ENCODE results near the gene SH2D1B.
"Not testable (repeated sequence)": the region's sequence is repeated elsewhere in the genome, so short reads cannot be mapped to it uniquely, and the experiment has no call there.

SH2D1B gene

DNA sequence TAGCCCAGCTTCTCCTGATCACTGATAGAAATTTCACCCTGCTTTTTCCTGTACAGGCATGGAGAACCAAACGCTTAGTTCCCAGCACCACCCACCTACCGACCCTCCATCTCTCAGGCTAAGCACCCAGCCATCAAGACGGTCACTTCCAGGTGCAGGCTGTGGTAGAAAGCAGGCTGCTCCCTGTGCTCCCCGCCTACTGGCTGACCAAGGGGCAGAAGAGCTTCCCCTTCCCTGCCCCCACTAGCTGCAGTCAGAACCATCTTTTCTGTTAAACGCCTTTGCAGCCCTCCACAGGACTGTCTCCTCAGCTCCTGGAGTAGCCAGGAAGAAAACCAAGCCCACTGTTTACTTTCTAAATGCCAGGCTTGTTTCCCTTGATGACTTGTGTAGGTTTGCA lies 58.2 kb downstream of the SH2D1B start:
- Mint-ChIP-seq H3K27ac (peak overlapping the region in 2 of 3 experiments; percentile 2 to 14), H3K27me3 (ENCODE audit: low read depth) (no peaks in the 10 kb centered on the region), H3K36me3 (ENCODE audit: low read depth) (peaks cover 18% of the 10 kb centered on the region), H3K4me3 (no peak overlapping the region), H3K9me3 (no peaks in the 10 kb centered on the region), H3K4me1 (peaks cover 18% of the 10 kb centered on the region)
- TF ChIP-seq, protein P1, sequence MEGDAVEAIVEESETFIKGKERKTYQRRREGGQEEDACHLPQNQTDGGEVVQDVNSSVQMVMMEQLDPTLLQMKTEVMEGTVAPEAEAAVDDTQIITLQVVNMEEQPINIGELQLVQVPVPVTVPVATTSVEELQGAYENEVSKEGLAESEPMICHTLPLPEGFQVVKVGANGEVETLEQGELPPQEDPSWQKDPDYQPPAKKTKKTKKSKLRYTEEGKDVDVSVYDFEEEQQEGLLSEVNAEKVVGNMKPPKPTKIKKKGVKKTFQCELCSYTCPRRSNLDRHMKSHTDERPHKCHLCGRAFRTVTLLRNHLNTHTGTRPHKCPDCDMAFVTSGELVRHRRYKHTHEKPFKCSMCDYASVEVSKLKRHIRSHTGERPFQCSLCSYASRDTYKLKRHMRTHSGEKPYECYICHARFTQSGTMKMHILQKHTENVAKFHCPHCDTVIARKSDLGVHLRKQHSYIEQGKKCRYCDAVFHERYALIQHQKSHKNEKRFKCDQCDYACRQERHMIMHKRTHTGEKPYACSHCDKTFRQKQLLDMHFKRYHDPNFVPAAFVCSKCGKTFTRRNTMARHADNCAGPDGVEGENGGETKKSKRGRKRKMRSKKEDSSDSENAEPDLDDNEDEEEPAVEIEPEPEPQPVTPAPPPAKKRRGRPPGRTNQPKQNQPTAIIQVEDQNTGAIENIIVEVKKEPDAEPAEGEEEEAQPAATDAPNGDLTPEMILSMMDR (IDR thresholded peaks at IDR 0.05; ENCODE audit: unreplicated experiment in 3 of 3), result no peak

DNA sequence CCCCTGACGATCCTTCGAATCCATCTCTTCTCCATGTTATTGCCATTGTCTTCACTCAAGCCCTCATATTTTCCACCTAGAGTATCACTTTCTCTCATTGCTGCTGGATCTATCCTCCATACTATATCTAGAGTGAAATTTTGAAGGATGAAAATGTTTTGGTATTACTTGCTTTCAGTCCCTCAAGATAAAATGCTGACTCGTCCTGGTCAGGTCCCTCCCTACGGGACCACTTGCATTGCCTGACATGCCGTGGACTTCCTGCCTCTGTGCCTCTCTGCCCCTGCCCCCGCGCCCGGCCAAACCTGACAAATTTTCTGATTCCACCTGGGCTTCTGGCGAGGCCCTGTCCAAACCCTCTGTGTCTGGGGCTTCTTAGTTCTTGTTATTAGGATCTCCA lies 58.9 kb downstream of the SH2D1B start:
- peaks cover 18% of the 10 kb centered on the region for H3K4me1 Mint-ChIP-seq
- H3K4me3 Mint-ChIP-seq, result no peak overlapping the region
- TF ChIP-seq, protein P1 (IDR thresholded peaks at IDR 0.05; ENCODE audit: unreplicated experiment in 3 of 3), result no peak
- H3K9me3 Mint-ChIP-seq, result no peaks in the 10 kb centered on the region
- no peaks in the 10 kb centered on the region for H3K27me3 Mint-ChIP-seq (ENCODE audit: low read depth)
- peak overlapping the region; percentile 2 to 24 (median 14) for H3K27ac Mint-ChIP-seq
- H3K36me3 Mint-ChIP-seq (ENCODE audit: low read depth), result peaks cover 18% of the 10 kb centered on the region

DNA sequence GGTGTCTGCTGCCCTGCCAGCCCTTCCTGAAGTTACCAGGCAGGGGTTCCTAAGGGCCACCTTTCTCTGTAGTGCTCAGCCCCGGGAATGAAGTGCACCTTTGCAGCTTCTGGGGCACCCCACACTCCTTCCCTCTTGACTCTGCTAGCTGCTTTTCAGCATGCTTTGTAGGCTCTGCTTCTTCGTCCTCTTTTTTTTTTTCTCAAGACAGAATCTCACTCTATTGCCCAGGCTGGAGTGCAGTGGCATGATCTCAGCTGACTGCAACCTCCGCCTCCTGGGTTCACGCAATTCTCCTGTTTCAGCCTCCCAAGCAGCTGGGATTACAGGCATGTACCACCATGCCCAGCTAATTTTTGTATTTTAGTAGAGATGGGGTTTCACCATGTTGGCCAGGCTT lies 60.1 kb downstream of the SH2D1B start:
- Mint-ChIP-seq H3K27ac (peak overlapping the region; percentile 11 to 37 (median 21)), H3K36me3 (ENCODE audit: low read depth) (peaks cover 16% of the 10 kb centered on the region), H3K4me1 (peaks cover 18% of the 10 kb centered on the region)
- not testable (repeated sequence) for H3K4me3 Mint-ChIP-seq; H3K9me3 Mint-ChIP-seq; H3K27me3 Mint-ChIP-seq (ENCODE audit: low read depth)

DNA sequence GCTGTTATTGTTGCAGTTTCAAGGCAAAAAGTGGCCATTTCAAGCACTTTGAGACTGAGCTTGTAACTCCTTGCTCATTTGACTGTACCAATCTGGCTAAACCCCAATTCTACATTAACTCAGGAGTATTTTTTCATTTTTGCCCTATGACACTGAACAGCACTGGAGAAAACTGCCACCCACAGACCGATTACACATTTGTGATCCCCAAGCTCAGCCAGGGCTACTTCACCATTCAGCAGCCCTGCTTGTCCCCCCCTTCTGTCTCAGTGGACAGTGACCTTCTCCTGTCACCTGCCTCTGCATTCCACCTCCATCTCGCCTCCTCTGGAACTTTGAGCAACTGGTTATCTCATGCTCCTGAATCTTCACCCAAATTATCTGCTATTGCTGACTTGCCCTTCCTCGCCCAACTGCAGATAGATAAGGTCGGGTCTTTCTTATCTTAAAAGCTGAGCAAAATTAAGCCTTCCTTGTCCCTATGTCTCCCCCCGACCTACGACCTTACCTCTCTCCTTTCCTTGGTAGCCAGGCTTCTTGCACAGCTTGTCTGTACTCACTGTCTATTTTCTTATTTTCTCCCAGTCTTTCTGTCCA lies 60.6 kb downstream of the SH2D1B start:
- Mint-ChIP-seq H3K27ac (peak overlapping the region; percentile 11 to 37 (median 21)), H3K4me3 (no peak overlapping the region), H3K4me1 (peaks cover 18% of the 10 kb centered on the region), H3K27me3 (ENCODE audit: low read depth) (no peaks in the 10 kb centered on the region), H3K36me3 (ENCODE audit: low read depth) (peaks cover 19% of the 10 kb centered on the region), H3K9me3 (no peaks in the 10 kb centered on the region)
- TF ChIP-seq, protein P1 (IDR thresholded peaks at IDR 0.05; ENCODE audit: unreplicated experiment in 3 of 3), result no peak

DNA sequence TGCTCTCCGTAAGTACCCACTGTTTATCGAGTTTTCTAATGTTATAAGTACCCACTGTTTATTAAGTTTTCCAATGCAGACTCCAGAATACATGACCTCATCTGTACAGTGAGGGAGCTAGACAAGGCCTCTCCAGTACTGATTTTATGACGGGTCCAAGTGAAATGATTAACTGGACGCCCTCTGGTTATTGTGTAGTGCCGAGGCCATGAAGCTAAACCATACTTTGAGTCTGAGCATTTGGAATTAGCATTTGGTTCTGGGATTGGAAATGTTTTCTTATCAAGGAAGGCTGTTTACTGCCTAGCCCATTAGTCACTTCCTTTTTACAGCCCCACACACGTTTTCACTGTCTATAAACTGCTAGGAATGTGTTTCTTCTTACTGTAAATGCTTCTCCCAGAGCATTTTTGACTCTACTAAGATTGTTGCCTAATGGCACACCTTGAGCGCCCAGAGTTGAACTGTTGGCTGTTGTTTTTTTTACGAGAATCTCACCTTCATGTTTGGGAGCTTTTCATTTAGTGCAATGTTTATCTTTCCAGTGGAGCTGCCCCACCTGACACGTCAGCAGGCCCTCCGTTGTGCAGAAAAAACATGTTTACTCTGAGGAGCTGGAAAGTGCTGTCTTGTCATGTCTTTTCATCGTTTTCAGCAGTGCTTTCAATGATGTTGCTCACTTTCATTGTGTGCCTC lies 62.2 kb downstream of the SH2D1B start:
- no peaks in the 10 kb centered on the region for H3K9me3 Mint-ChIP-seq
- TF ChIP-seq, protein P1 (IDR thresholded peaks at IDR 0.05; ENCODE audit: unreplicated experiment in 3 of 3), result no peak
- H3K27ac Mint-ChIP-seq, result peak overlapping the region; percentile 91 to 95 (median 92)
- H3K4me3 Mint-ChIP-seq, result no peak overlapping the region
- no peaks in the 10 kb centered on the region for H3K27me3 Mint-ChIP-seq (ENCODE audit: low read depth)
- peaks cover 16% of the 10 kb centered on the region for H3K36me3 Mint-ChIP-seq (ENCODE audit: low read depth)
- peaks cover 18% of the 10 kb centered on the region for H3K4me1 Mint-ChIP-seq

DNA sequence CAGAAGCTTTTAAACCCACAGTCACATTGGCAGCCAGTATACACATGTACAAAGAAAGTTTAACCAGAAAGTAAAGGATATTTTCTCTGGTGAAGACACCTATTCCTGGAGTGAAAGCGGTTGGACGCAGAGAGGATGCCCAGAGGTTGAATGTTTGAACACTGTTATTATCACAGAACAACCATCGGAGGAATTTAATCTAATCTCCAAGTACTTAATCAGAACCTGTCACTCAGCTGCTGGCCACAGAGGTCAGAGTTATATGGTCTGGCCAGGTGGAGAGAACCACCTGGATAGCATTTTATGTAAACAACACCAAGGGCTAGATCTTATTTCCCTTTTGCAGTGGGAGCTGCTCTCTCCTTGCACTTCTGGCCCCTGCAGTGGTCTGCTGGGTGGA lies 64.7 kb downstream of the SH2D1B start:
- H3K27ac Mint-ChIP-seq, result peak overlapping the region; percentile 2 to 42 (median 15)
- H3K36me3 Mint-ChIP-seq (ENCODE audit: low read depth), result peaks cover 20% of the 10 kb centered on the region
- H3K9me3 Mint-ChIP-seq, result no peaks in the 10 kb centered on the region
- H3K4me1 Mint-ChIP-seq, result peaks cover 13% of the 10 kb centered on the region
- H3K4me3 Mint-ChIP-seq, result no peak overlapping the region
- TF ChIP-seq, protein P1 (IDR thresholded peaks at IDR 0.05; ENCODE audit: unreplicated experiment in 3 of 3), result no peak
- H3K27me3 Mint-ChIP-seq (ENCODE audit: low read depth), result no peaks in the 10 kb centered on the region

Measured in nephron (organoid).